LNCaP clone FGC (cell line): ENCODE data around the gene NEK5.

Experiments
- DNase-seq: peaks from one replicate; pipeline ENCODE4 v3.0.0-alpha.2; 2011; ENCODE audit warnings: low read depth
- H3K4me3 ChIP-seq: 2 replicates; pipeline ENCODE4 v1.5.1; 2011; ENCODE audit warnings: mild to moderate bottlenecking, low read depth, low read length, control low read depth
- CTCF ChIP-seq: IDR thresholded peaks from 2 replicates; pipeline ENCODE4 v1.5.1; 2012; ENCODE audit warnings: mild to moderate bottlenecking; ENCODE audit not compliant: control insufficient read depth, insufficient read depth; ENCODE audit errors: extremely low read depth

Gene NEK5

GRCh38 chr13:52027832-52028231, 101.0 kb downstream of the NEK5 start:
- no peak for DNase-seq
- H3K4me3 ChIP-seq, result no peak overlapping the region
- no peak for TF ChIP-seq CTCF

- no peak for DNase-seq
- TF ChIP-seq CTCF, result no peak; the same call in 1 of the 2 replicates
- H3K4me3 ChIP-seq, result no peak overlapping the region
Measured at GRCh38 chr13:52026246-52026626, 102.6 kb downstream of the NEK5 start.

GRCh38 chr13:52025475-52026245, 103.2 kb downstream of the NEK5 start:
- DNase-seq, result peak; percentile 45
- no peak overlapping the region for H3K4me3 ChIP-seq
- no peak for TF ChIP-seq CTCF

GRCh38 chr13:52024481-52024880, 104.4 kb downstream of the NEK5 start, which contains the start of gene UTP14C:
Gene UTP14C (plus strand): TSS chr13:52024691. CDS start chr13:52028805, 4,114 bp downstream.
- no peak within 1 kb of the TSS for H3K4me3 ChIP-seq
- no peak for TF ChIP-seq CTCF
- DNase-seq, result no peak

GRCh38 chr13:52022356-52022755, 106.5 kb downstream of the NEK5 start:
- H3K4me3 ChIP-seq, result no peak overlapping the region
- TF ChIP-seq CTCF, result no peak
- DNase-seq, result no peak

GRCh38 chr13:52020191-52020590, 108.7 kb downstream of the NEK5 start:
- no peak overlapping the region for H3K4me3 ChIP-seq
- DNase-seq, result no peak
- TF ChIP-seq CTCF, result no peak

GRCh38 chr13:52016296-52016695, 112.6 kb downstream of the NEK5 start:
- H3K4me3 ChIP-seq, result no peak overlapping the region
- DNase-seq, result no peak
- TF ChIP-seq CTCF, result no peak
